Measurements from ENCODE around the gene CCDC51.

DNA sequence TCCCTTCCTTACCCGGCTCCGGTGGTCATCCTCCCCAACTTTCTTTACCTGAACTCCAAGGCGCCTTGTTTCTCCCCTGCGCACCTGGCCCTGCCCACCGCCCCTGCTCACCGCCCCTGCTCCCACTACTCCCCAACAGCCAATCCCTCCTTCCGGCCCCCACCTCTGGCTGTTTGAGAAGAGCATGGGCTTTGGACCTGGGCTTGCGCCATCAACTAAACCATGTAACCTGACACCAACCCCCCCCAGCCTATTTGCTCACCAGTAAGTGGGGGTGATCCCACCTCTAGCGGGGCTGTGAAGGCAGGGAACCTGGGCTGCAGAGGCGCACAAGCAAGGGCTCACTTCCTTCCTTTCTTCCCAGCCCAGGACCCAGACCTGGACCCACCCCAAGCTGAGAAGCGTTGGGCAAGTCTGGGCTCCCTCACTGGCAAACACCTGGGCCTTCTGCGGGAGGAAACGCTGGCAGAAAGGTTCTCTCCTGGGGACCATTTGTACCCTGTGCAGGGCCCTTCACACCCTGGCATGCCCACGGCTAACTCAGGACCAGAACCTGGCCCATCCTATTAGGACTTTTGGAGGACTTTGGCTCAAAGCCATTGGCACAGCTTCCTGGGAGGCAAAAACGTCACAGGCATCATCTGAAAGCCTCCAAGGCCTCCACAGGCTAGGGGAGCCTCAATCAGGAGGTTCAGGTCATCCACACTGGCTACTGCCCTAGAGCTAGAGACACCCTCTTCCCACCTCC, 9.8 kb downstream of the CCDC51 start, which contains the start of gene PLXNB1:
- TF ChIP-seq GATA3 (IDR thresholded peaks at IDR 0.05; ENCODE audit: low read depth, low read length) = no peak
- no peak for TF ChIP-seq GATA2 (IDR thresholded peaks at IDR 0.05; ENCODE audit: low read depth, low read length)

Data from SH-SY5Y (cell line).